ENCODE measurements around the gene NDUFB4.

DNA sequence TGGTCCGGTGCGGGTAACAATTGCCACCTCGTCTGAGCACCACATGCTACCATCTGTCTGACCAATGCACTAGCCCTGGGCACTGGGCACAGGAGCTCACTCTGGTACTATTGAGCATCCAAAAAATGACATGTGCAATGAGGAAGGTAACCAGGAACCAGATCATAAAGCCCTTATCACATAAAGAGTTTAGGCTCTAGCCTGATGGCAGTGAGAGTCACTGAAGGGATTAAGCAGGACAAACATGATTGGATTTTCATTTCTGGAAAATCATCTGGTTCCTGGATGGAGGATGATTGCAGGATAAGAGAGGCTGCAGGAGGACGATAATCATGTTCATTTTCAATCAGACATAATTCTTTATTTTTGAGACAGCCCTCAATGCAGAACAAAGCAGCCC lies 12.4 kb downstream of the NDUFB4 start:
- TF ChIP-seq, protein P1, sequence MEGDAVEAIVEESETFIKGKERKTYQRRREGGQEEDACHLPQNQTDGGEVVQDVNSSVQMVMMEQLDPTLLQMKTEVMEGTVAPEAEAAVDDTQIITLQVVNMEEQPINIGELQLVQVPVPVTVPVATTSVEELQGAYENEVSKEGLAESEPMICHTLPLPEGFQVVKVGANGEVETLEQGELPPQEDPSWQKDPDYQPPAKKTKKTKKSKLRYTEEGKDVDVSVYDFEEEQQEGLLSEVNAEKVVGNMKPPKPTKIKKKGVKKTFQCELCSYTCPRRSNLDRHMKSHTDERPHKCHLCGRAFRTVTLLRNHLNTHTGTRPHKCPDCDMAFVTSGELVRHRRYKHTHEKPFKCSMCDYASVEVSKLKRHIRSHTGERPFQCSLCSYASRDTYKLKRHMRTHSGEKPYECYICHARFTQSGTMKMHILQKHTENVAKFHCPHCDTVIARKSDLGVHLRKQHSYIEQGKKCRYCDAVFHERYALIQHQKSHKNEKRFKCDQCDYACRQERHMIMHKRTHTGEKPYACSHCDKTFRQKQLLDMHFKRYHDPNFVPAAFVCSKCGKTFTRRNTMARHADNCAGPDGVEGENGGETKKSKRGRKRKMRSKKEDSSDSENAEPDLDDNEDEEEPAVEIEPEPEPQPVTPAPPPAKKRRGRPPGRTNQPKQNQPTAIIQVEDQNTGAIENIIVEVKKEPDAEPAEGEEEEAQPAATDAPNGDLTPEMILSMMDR (IDR thresholded peaks at IDR 0.05 in 8 of 11, conservative IDR thresholded peaks at IDR 0.05 in 3 of 11) = no peak
- TF ChIP-seq POLR2AphosphoS5 (IDR thresholded peaks at IDR 0.05) = no peak
- no peak for TF ChIP-seq POLR2A (IDR thresholded peaks at IDR 0.05)
